ENCODE results near the gene PDE8B.
"Not testable (repeated sequence)": the region's sequence is repeated elsewhere in the genome, so short reads cannot be mapped to it uniquely, and the experiment has no call there.

Gene PDE8B

GRCh38 chr5:77454123-77454522 lies 243.6 kb downstream of the PDE8B start:
- DNase-seq, result no peak

- DNase-seq, result no peak
Observed at GRCh38 chr5:77461287-77461686, 250.8 kb downstream of the PDE8B start.

DNA sequence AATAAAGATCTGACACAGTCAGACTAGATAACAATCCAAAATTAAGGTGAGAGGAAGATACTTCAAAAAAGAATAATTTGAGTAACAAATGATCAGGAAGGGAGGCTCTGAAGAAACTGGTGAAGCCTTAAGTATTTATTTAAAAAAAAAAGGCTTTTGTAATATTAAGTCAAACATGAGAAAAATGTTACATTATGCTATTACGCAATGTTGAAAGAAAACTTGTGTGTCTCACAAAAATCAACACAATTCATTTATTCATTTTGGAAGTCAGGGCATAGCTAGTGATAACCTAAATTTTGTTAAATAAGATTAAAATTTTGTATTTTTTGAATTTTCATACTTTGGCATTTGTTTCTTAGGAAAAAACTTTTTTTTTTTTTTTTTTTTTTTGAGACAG lies 253.4 kb downstream of the PDE8B start:
- no peak for DNase-seq

- DNase-seq, result not testable (repeated sequence)
Observed at GRCh38 chr5:77468875-77469274, 258.4 kb downstream of the PDE8B start.

GRCh38 chr5:77475041-77475440 lies 264.6 kb downstream of the PDE8B start:
- DNase-seq, result not testable (repeated sequence)

Measured in fibroblast of skin of right biceps (primary cell).